Stomach smooth muscle (tissue), 2 donors: Measurements from ENCODE around the gene MAPK8IP3.
"Not testable (repeated sequence)": the region's sequence is repeated elsewhere in the genome, so short reads cannot be mapped to it uniquely, and the experiment has no call there.

ENCODE experiments used
- H3K27ac ChIP-seq: one replicate; pipeline ENCODE4 v1.7.0; 2013; ENCODE audit warnings: mild to moderate bottlenecking, low read length, inconsistent platforms
- H3K27me3 ChIP-seq, 2 donors: one replicate each; pipeline ENCODE4 v1.7.0; 2013; ENCODE audit warnings: low read length in 2 of 2; ENCODE audit not compliant: insufficient read depth in 2 of 2, control insufficient read depth in 1 of 2
- H3K36me3 ChIP-seq, 2 donors: one replicate each; pipeline ENCODE4 v1.7.0; 2013; ENCODE audit warnings: low read length in 2 of 2; ENCODE audit not compliant: control insufficient read depth in 2 of 2, insufficient read depth in 2 of 2
- H3K4me1 ChIP-seq: one replicate; pipeline ENCODE4 v1.7.0; 2013; ENCODE audit warnings: low read length; ENCODE audit not compliant: control insufficient read depth, insufficient read depth
- H3K4me3 ChIP-seq, 2 donors: one replicate each; pipeline ENCODE4 v1.7.0; 2013; ENCODE audit warnings: low read length in 2 of 2
- H3K9ac ChIP-seq, 2 donors: one replicate each; pipeline ENCODE4 v1.7.0; 2013; ENCODE audit warnings: low read length in 2 of 2, mild to moderate bottlenecking in 1 of 2
- H3K9me3 ChIP-seq, 2 donors: one replicate each; pipeline ENCODE4 v1.7.0; 2013; ENCODE audit warnings: low read length in 2 of 2; ENCODE audit not compliant: control insufficient read depth in 2 of 2
- donor health status: healthy.
- donor health status: Pancreatic carcinoma.

MAPK8IP3 gene

DNA sequence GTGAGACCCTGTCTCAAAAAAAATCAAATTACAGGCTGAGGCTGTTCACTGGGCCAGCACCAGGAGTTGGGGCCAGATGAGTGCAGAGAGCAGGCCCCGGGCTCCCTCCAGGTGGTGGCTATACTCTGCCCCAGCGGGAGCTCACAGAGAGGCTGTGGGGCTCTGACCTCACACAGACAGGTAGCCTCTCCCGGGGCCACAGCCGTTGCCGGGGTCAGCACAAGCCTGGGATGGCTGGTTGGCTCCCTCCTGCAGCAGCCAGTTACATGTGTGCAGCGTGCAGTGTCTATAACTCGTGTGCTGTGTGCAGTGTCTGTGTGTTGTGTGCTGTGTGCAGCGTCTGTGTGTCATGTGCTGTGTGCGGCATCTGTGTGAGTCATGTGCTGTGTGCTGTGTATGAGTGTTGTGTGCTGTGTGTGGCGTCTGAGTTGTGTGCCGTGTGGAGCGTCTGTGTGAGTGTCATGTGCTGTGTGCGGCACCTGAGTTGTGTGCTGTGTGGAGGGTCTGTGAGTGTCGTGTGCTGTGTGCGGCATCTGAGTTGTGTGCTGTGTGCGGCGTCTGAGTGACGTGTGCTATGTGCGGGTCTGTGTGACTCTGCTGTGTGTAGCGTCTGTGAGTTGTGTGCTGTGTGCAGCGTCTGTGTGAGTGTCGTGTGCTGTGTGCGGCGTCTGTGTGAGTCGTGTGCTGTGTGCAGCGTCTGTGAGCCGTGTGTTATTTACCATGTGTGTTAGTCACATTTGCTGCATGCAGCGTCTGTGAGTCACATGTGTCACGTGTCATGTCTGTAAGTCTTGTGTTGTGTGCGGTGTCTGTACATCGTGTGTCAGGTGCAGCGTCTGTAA, 20.9 kb downstream of the MAPK8IP3 start:
- H3K4me1 ChIP-seq, result peaks cover 11% of the 10 kb centered on the region
- H3K36me3 ChIP-seq, result peaks cover 24 to 32% of the 10 kb centered on the region in 2 donors

DNA sequence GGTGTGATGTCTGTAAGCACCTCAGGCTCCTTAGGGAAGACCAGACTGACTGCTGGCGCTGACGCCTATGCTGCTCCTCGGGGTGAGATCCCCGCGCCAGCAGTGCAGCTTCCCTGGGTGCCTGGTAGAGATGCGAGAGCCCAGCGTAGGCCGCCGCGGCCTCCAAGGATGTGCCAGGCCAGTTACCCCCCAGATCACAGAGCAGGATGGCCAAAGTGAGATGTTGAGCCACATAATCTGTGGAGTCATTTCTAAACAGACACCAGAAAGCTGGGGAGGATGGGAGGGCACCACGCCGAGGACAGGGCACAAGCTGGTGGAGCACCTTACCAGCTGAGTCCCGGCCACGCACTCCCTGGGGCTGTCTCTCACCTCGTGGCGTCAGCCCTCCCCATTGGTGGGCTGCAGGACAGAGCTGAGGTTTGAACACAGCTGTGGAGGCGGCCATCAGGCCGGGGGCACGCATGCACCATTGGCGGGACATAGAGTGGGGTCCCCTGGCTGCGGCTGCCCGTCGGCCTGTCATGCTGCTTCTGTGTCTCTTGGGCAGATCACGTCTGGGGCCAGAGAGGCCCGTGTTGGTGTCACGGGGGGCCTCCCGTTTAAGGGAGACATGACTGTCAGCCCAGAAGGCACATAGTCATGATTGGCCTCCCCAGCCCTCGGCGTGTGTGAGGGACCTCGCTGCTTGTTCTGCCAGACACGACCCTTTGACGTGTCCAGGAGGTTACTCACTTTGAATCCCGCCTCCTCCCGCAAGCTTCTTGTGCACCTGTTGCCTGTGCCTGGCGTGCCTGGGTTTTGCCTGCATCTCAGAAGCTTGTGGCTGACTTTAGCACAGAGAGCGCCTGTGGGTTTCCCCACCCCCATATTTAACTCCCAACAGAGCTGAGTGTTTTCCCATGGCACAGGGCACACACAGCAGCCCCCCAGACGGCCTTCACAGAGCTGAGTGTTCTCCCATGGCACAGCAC, 21.9 kb downstream of the MAPK8IP3 start:
- Histone ChIP-seq H3K9ac (no peak overlapping the region), H3K4me3 (no peak overlapping the region), H3K27ac (no peak overlapping the region), H3K9me3 (no peaks in the 10 kb centered on the region), H3K36me3 (peaks cover 27 to 39% of the 10 kb centered on the region in 2 donors), H3K27me3 (no peaks in the 10 kb centered on the region), H3K4me1 (peaks cover 8% of the 10 kb centered on the region)

More for the DNA sequence above, 20.9 kb downstream of the MAPK8IP3 start:
- Histone ChIP-seq H3K4me3 (no peak overlapping the region), H3K27ac (no peak overlapping the region), H3K9me3 (no peaks in the 10 kb centered on the region), H3K9ac (no peak overlapping the region), H3K27me3 (no peaks in the 10 kb centered on the region)

DNA sequence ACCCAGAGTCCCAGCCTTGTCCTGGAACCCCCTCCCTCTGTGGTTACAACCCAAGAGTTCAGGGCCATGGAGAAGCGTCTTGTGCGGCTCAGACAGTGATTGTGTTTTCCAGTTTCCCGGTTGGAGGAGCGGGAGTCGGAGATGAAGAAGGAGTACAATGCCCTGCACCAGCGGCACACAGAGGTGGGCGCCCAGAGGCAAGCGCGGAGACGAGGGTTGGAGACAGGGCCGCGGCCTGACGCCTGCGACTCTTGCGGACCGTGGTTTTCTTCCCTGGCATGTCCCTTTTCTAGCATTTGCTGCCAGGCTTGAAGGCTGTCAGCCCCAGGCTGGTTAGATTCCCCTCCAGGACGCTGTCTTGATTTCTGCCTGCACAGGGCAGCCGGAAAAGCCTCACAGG, 23.0 kb downstream of the MAPK8IP3 start:
- no peak overlapping the region for H3K27ac ChIP-seq
- no peaks in the 10 kb centered on the region for H3K9me3 ChIP-seq
- peaks cover 6% of the 10 kb centered on the region for H3K4me1 ChIP-seq
- H3K4me3 ChIP-seq, result no peak overlapping the region
- H3K9ac ChIP-seq, result no peak overlapping the region
- H3K36me3 ChIP-seq, result peaks cover 30 to 49% of the 10 kb centered on the region in 2 donors
- no peaks in the 10 kb centered on the region for H3K27me3 ChIP-seq

DNA sequence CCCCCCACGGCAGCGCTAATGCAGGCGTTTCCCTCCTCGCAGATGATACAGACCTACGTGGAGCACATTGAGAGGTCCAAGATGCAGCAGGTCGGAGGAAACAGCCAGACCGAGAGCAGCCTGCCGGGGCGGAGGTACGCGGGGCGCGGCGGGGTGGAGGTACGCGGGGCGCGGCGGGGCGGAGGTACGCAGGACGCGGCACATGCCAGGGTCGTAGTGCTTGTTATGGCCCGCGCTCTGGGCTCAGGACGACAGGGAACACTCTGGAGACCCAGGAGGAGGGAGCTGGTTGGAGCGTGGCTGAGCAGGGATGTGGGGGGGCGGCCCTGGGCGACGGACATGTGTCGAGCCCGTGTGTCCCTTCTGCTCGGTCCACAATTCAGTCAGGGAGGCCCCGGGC, 23.4 kb downstream of the MAPK8IP3 start:
- no peak overlapping the region for H3K9ac ChIP-seq
- no peaks in the 10 kb centered on the region for H3K27me3 ChIP-seq
- H3K9me3 ChIP-seq, result no peaks in the 10 kb centered on the region
- H3K4me3 ChIP-seq, result no peak overlapping the region
- H3K4me1 ChIP-seq, result peaks cover 6% of the 10 kb centered on the region
- H3K27ac ChIP-seq, result no peak overlapping the region
- peaks cover 32 to 50% of the 10 kb centered on the region in 2 donors for H3K36me3 ChIP-seq

DNA sequence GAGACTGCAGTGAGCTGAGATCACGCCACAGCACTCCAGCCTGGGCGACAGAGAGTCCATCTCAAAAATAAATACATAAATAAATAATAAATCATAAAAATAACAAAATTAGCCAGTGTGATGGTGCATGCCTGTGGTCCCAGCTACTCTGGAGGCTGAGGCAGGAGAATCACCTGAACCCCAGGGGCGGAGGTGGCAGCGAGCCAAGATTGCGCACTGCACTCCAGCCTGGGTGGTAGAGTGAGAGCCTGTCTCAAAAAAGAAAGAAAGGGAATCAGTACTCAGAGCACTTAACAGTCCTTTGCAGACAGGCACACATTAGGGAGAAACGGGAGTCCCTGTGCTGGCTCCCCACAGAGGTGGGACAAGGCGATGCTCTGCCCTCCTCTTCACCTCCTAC, 25.1 kb downstream of the MAPK8IP3 start:
- peaks cover 6% of the 10 kb centered on the region for H3K4me1 ChIP-seq
- H3K36me3 ChIP-seq, result peaks cover 34 to 54% of the 10 kb centered on the region in 2 donors
- no peak overlapping the region for H3K9ac ChIP-seq
- H3K27ac ChIP-seq, result no peak overlapping the region
- H3K4me3 ChIP-seq, result no peak overlapping the region
- H3K9me3 ChIP-seq, result no peaks in the 10 kb centered on the region
- no peaks in the 10 kb centered on the region for H3K27me3 ChIP-seq

DNA sequence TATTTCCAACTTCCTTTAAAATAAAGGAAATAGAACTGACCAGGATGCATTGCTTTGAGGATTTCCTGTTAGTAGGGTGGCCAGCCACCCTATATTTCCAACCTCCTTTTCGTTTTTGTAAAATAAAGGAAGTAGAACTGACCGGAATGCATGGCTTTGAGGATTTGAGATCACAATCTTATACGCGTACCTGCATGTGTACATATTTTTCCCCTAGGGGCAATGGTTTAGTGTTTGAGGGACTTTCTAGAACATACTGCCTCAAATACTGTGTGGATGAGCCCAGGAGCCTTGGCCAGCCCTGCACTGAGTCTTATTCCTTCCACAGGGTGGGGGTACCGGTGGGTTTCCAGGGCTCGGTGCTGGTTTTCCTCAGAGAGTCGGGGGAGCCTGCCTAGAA, 25.6 kb downstream of the MAPK8IP3 start:
- H3K9ac ChIP-seq, result no peak overlapping the region
- H3K9me3 ChIP-seq, result no peaks in the 10 kb centered on the region
- peaks cover 4% of the 10 kb centered on the region for H3K4me1 ChIP-seq
- no peak overlapping the region for H3K27ac ChIP-seq
- peaks cover 32 to 50% of the 10 kb centered on the region in 2 donors for H3K36me3 ChIP-seq
- H3K4me3 ChIP-seq, result no peak overlapping the region
- no peaks in the 10 kb centered on the region for H3K27me3 ChIP-seq

DNA sequence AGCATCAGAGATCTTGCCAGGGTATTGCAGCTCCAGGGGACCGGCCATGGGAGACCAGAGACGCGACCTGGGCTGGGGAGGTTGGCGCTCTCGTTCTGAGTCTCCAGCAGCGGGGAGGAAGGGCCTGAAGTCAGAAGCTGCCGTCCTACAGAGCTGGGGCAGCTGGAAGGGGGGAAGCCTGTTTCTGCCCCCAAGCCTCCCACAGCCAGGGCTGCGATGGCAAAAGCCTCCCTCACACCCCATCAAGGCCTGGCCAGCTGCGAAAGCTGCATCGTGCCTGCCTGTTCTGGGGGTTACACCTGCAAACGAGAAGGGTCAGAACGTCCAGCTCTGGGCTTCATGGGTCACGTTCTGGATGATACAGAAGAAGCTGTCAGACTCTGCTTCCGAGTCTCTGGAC, 26.1 kb downstream of the MAPK8IP3 start:
- no peaks in the 10 kb centered on the region for H3K27me3 ChIP-seq
- H3K36me3 ChIP-seq, result peaks cover 32 to 45% of the 10 kb centered on the region in 2 donors
- H3K4me3 ChIP-seq, result no peak overlapping the region
- H3K9me3 ChIP-seq, result no peaks in the 10 kb centered on the region
- no peak overlapping the region for H3K27ac ChIP-seq
- peaks cover 3% of the 10 kb centered on the region for H3K4me1 ChIP-seq
- no peak overlapping the region for H3K9ac ChIP-seq

DNA sequence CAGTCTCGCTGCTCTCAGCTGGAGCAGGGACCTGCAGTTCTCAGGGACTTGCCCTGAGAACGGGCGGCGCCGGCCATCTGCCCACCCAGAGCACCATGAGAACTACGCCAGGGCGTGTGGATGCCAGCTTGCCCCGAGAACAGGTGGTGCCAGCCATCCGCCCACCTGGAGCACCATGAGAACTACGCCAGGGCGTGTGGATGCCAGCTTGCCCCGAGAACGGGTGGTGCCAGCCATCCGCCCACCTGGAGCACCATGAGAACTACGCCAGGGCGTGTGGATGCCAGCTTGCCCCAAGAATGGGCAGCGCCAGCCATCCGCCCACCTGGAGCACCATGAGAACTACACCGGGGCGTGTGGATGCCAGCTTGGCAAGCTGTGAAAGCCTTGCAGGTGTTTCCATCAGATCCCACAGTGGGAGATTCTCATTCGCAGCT, 26.6 kb downstream of the MAPK8IP3 start:
- H3K27ac ChIP-seq, H3K4me3 ChIP-seq, H3K4me1 ChIP-seq, H3K27me3 ChIP-seq, H3K9ac ChIP-seq, H3K9me3 ChIP-seq: not testable (repeated sequence)
- H3K36me3 ChIP-seq, result peaks cover 29 to 41% of the 10 kb centered on the region in 2 donors

DNA sequence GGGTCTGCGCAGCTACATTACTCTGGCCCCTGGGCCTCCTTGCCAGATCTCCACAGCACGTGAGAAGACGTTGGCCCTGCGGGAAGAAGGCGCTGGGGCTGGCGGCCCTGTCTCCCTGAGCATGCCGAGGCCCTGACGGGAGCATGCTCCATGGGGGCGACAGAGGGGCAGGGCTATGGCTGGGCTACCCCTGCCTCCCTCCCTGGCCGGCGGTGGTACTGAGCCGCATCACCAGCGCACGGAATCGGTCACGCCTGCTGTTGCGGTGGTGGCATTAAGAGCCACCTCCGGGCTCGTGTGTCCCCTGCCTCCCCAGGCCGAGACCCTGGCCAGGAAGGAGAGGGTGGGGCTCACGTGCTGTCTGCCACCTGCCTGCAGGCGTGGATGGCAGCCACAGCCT, 28.1 kb downstream of the MAPK8IP3 start:
- Histone ChIP-seq H3K4me1 (no peaks in the 10 kb centered on the region), H3K36me3 (peaks cover 21 to 31% of the 10 kb centered on the region in 2 donors), H3K4me3 (no peak overlapping the region), H3K27ac (no peak overlapping the region), H3K9ac (no peak overlapping the region), H3K9me3 (no peaks in the 10 kb centered on the region), H3K27me3 (no peaks in the 10 kb centered on the region)

DNA sequence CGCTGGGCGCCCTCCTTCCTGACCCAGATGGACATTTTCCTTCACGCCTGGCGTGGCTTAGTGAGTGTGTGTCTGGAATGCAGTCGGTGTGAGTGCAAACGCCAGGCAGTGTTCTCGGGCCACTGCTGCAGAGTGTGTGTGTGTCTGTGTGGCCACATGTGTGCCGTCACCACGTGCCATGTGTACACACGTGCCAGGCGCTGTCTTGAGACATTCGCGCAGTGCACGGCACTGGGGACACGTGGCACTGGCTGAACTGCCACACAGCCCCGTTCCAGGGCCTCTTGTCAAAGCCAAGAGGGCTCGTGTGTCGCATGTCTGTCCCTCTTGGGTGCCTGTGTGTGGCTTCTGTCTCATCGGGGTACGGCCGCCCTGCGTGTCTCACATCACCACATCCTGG, 28.8 kb downstream of the MAPK8IP3 start:
- Histone ChIP-seq H3K36me3 (peaks cover 21 to 30% of the 10 kb centered on the region in 2 donors), H3K27ac (no peak overlapping the region), H3K9ac (no peak overlapping the region), H3K4me3 (no peak overlapping the region), H3K4me1 (no peaks in the 10 kb centered on the region), H3K27me3 (no peaks in the 10 kb centered on the region), H3K9me3 (no peaks in the 10 kb centered on the region)
